Testis (tissue), 2 donors: ENCODE data around the gene KCNIP3.

Source experiments
- POLR2A ChIP-seq: fragments of 450-650 bp; IDR thresholded peaks from one replicate; pipeline ENCODE4 v1.6.1; 2017; ENCODE audit warnings: antibody characterized with exemption, mild to moderate bottlenecking, moderate library complexity
- TF ChIP-seq, protein P1 (sequence below), 3 experiments: fragments of 450-650 bp in 2 of 3; fragments of 200-600 bp in 1 of 3; sonication (generic) in 1 of 3; IDR thresholded peaks; one replicate each; pipeline ENCODE4 v1.5.1; 2016 to 2019; ENCODE audit warnings: antibody characterized with exemption in 3 of 3, mild to moderate bottlenecking in 2 of 3, moderate library complexity in 1 of 3

DNA sequence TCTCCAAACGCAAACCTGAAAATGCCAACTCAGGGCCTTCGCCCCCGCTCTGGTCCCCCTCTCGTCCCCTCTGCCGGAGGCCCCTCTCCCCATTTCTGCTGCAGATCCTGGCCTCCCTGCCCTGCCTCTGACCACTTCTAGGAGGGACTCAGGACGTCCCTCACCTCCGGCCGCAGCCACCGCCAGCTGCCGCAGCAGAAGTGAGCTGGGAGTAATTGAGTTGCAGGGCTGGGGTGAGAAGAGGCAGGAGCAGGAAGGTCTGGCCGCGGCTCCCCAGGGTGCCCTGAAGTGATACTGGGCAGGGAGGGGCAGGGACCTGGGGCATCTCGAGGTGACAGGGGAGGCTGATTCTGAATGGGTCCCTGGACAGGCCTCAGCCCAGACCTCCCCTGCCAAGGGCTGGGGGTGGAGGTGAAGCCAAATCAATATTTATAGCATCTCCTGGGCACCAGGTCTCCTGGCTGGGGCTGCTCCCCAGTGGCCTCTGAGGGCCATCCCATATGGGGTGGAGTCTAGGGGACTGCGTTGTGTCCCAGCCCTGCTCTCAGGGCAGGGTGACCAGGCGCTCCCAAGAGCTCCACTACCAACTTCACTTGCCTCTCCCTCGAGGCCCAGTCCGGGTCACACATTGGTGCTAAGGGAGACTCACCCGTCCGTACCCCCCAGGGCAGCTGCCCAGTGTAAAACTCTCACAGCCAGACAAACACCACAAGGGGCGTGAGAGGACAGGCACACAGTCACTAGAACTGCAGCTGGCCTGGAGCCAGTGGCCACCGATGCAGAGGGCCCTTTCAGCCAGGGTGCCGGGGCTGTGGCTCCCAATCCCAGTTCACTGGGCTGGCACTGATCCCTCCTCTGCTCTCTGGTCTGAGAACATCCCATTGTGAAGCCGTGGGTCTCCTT, 33.0 kb downstream of the KCNIP3 start:
- TF ChIP-seq, protein P1, sequence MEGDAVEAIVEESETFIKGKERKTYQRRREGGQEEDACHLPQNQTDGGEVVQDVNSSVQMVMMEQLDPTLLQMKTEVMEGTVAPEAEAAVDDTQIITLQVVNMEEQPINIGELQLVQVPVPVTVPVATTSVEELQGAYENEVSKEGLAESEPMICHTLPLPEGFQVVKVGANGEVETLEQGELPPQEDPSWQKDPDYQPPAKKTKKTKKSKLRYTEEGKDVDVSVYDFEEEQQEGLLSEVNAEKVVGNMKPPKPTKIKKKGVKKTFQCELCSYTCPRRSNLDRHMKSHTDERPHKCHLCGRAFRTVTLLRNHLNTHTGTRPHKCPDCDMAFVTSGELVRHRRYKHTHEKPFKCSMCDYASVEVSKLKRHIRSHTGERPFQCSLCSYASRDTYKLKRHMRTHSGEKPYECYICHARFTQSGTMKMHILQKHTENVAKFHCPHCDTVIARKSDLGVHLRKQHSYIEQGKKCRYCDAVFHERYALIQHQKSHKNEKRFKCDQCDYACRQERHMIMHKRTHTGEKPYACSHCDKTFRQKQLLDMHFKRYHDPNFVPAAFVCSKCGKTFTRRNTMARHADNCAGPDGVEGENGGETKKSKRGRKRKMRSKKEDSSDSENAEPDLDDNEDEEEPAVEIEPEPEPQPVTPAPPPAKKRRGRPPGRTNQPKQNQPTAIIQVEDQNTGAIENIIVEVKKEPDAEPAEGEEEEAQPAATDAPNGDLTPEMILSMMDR (IDR thresholded peaks at IDR 0.05): no peak
- TF ChIP-seq POLR2A: no peak
